Measurements from ENCODE around the gene LIFR.

LIFR gene

GRCh38 chr5:38596981-38597380, 40.5 kb upstream of the LIFR start:
- TF ChIP-seq HIC1 (tag by site-specific recombination; IDR thresholded peaks at IDR 0.05) (no peak), ZNF280D (tag by site-specific recombination; IDR thresholded peaks at IDR 0.05) (no peak), SALL2 (tag by site-specific recombination; IDR thresholded peaks at IDR 0.05; ENCODE audit: borderline replicate concordance) (no peak), ZNF350 (tag by site-specific recombination; IDR thresholded peaks at IDR 0.05) (no peak), WT1 (tag by site-specific recombination; IDR thresholded peaks at IDR 0.05) (no peak), ZBTB6 (tag by site-specific recombination; IDR thresholded peaks at IDR 0.05) (no peak), ZBTB11 (tag by site-specific recombination; conservative IDR thresholded peaks at IDR 0.05; ENCODE audit: low read depth) (no peak), ZNF692 (tag by site-specific recombination; IDR thresholded peaks at IDR 0.05) (no peak), YY2 (tag by site-specific recombination; IDR thresholded peaks at IDR 0.05) (no peak), BCL11A (tag by site-specific recombination; IDR thresholded peaks at IDR 0.05; ENCODE audit: low read depth) (no peak), ZNF292 (tag by site-specific recombination; IDR thresholded peaks at IDR 0.05; ENCODE audit: borderline replicate concordance, low read depth) (no peak), ZNF23 (tag by site-specific recombination; IDR thresholded peaks at IDR 0.05; ENCODE audit: borderline replicate concordance) (no peak), ZNF16 (tag by site-specific recombination; IDR thresholded peaks at IDR 0.05; ENCODE audit: low read depth) (no peak), EGR2 (tag by site-specific recombination; IDR thresholded peaks at IDR 0.05; ENCODE audit: low read depth) (no peak), ZBTB20 (tag by site-specific recombination; IDR thresholded peaks at IDR 0.05) (no peak), HOXA7 (CRISPR knock-in tag; IDR thresholded peaks at IDR 0.05; ENCODE audit: borderline replicate concordance) (no peak), ZNF121 (tag by site-specific recombination; IDR thresholded peaks at IDR 0.05) (no peak), SCRT2 (tag by site-specific recombination; IDR thresholded peaks at IDR 0.05) (no peak), ZNF660 (tag by site-specific recombination; IDR thresholded peaks at IDR 0.05) (no peak), ZNF449 (tag by site-specific recombination; IDR thresholded peaks at IDR 0.05) (no peak)
- Histone ChIP-seq H3K4me1 (ENCODE audit: control insufficient read depth, insufficient read depth, low read length) (peaks cover 20% of the 10 kb centered on the region), H3K9me3 (ENCODE audit: control insufficient read depth, insufficient read depth, low read depth, low read length) (no peaks in the 10 kb centered on the region), H3K4me3 (ENCODE audit: low read depth, low read length) (no peak overlapping the region), H3K36me3 (ENCODE audit: control insufficient read depth in 2 of 2, insufficient read depth in 1 of 2, low read length in 2 of 2) (no peaks in the 10 kb centered on the region), H3K27ac (ENCODE audit: extremely low read depth, low read depth, low read length) (no peak overlapping the region)
- ChIA-PET CTCF (interaction anchor here (0.7 to 1.0 kb wide), 4 partner anchors 11 to 212 kb away, joined by 3 to 5 read pairs (median 4); no protein-coding TSS in a partner anchor), POLR2A (no interaction called here)
